SJCRH30 (cell line): ENCODE measurements around the gene ZBTB3. TPM values are rescaled to one million over a fixed set of nuclear protein-coding genes. Genes with fewer than 3 reads are reported as not detected.
"Not testable (repeated sequence)": the region's sequence is repeated elsewhere in the genome, so short reads cannot be mapped to it uniquely, and the experiment has no call there.

Experiments used
- DNase-seq, 2 experiments: peaks; one replicate each; pipeline ENCODE4 v3.0.0-alpha.2; 2015 to 2020
- H3K27ac ChIP-seq: fragments of 250-450 bp; sonication (Bioruptor Pico); 2 replicates; pipeline ENCODE4 v1.5.1; 2020; ENCODE audit warnings: mild to moderate bottlenecking, moderate library complexity
- H3K27me3 ChIP-seq: fragments of 250-450 bp; sonication (Bioruptor Pico); 2 replicates; pipeline ENCODE4 v1.5.1; 2020; ENCODE audit warnings: mild to moderate bottlenecking, moderate library complexity
- H3K36me3 ChIP-seq: fragments of 250-450 bp; sonication (Bioruptor Pico); 2 replicates; pipeline ENCODE4 v1.5.1; 2020; ENCODE audit warnings: mild to moderate bottlenecking, moderate library complexity
- H3K4me1 ChIP-seq: fragments of 250-450 bp; sonication (Bioruptor Pico); 2 replicates; pipeline ENCODE4 v1.5.1; 2020; ENCODE audit warnings: mild to moderate bottlenecking, moderate library complexity
- H3K4me3 ChIP-seq: fragments of 250-450 bp; sonication (Bioruptor Pico); 2 replicates; pipeline ENCODE4 v1.5.1; 2020; ENCODE audit warnings: mild to moderate bottlenecking, moderate library complexity
- H3K9me3 ChIP-seq: fragments of 250-450 bp; sonication (Bioruptor Pico); replicated peaks from 2 replicates; pipeline ENCODE4 v1.5.1; 2020; ENCODE audit warnings: mild to moderate bottlenecking, moderate library complexity
- total RNA-seq: library from RNA; depleted of rRNA; stranded (reverse); fragments of >200 nt; shearing (Covaris generic); gene quantifications from 2 replicates; pipeline ENCODE4 v1.2.3, GENCODE V29; 2014

ZBTB3 gene
- total RNA-seq, 1 experiment from 2014 or later, result 7.6 TPM

- Histone ChIP-seq H3K27me3 (no peaks in the 10 kb centered on the region), H3K4me3 (no peak overlapping the region), H3K27ac (no peak overlapping the region), H3K36me3 (peaks cover 13% of the 10 kb centered on the region), H3K4me1 (no peaks in the 10 kb centered on the region), H3K9me3 (no peaks in the 10 kb centered on the region)
- no peak for DNase-seq
Measured at GRCh38 chr11:62777389-62777788, 23.4 kb upstream of the ZBTB3 start.

- DNase-seq, result no peak
- no peak overlapping the region for H3K4me3 ChIP-seq
- H3K36me3 ChIP-seq, result peaks cover 13% of the 10 kb centered on the region
- H3K4me1 ChIP-seq, result no peaks in the 10 kb centered on the region
- no peaks in the 10 kb centered on the region for H3K27me3 ChIP-seq
- H3K27ac ChIP-seq, result no peak overlapping the region
- no peaks in the 10 kb centered on the region for H3K9me3 ChIP-seq
Measured at GRCh38 chr11:62775646-62776045, 21.7 kb upstream of the ZBTB3 start.

GRCh38 chr11:62774407-62774806 lies 20.4 kb upstream of the ZBTB3 start:
- Histone ChIP-seq H3K27me3 (no peaks in the 10 kb centered on the region), H3K36me3 (peaks cover 7% of the 10 kb centered on the region; the same call in 1 of the 2 replicates), H3K4me3 (no peak overlapping the region), H3K9me3 (no peaks in the 10 kb centered on the region), H3K27ac (no peak overlapping the region), H3K4me1 (no peaks in the 10 kb centered on the region)
- no peak for DNase-seq

GRCh38 chr11:62771144-62772021 lies 17.4 kb upstream of the ZBTB3 start, which contains the start of gene TAF6L:
Gene TAF6L (plus strand): TSS chr11:62771396. CDS start chr11:62775784, 4,388 bp downstream.
- peak; percentile 98 for DNase-seq

GRCh38 chr11:62770778-62771143 lies 16.8 kb upstream of the ZBTB3 start:
- H3K4me3 ChIP-seq, result peak overlapping the region; percentile 75
- no peaks in the 10 kb centered on the region for H3K27me3 ChIP-seq
- H3K27ac ChIP-seq, result peak overlapping the region; percentile 85
- no peak for DNase-seq
- H3K4me1 ChIP-seq, result no peaks in the 10 kb centered on the region
- H3K9me3 ChIP-seq, result no peaks in the 10 kb centered on the region
- peaks cover under 1% of the 10 kb centered on the region; the same call in 1 of the 2 replicates for H3K36me3 ChIP-seq

More at GRCh38 chr11:62771144-62772021, 17.4 kb upstream of the ZBTB3 start, which contains the start of gene TAF6L:
- H3K36me3 ChIP-seq, result peaks cover 4% of the 10 kb centered on the region; the same call in 1 of the 2 replicates
- no peaks in the 10 kb centered on the region for H3K27me3 ChIP-seq
- no peaks in the 10 kb centered on the region for H3K4me1 ChIP-seq
- peak within 1 kb of the TSS; percentile 75 for H3K4me3 ChIP-seq
- peak within 1 kb of the TSS; percentile 85 for H3K27ac ChIP-seq
- H3K9me3 ChIP-seq, result no peaks in the 10 kb centered on the region

GRCh38 chr11:62760867-62761227 lies 6.9 kb upstream of the ZBTB3 start:
- H3K36me3 ChIP-seq, H3K9me3 ChIP-seq, H3K4me1 ChIP-seq, H3K27me3 ChIP-seq, DNase-seq, H3K27ac ChIP-seq: not testable (repeated sequence)
- H3K4me3 ChIP-seq, result peak overlapping the region; percentile 95

- DNase-seq, result no peak
- Histone ChIP-seq H3K27me3 (no peaks in the 10 kb centered on the region), H3K27ac (no peak overlapping the region), H3K9me3 (no peaks in the 10 kb centered on the region), H3K36me3 (no peaks in the 10 kb centered on the region), H3K4me3 (no peak overlapping the region), H3K4me1 (peaks cover 8% of the 10 kb centered on the region)
Measured at GRCh38 chr11:62757846-62758788, 4.2 kb upstream of the ZBTB3 start.

GRCh38 chr11:62755086-62755615 lies 1.2 kb upstream of the ZBTB3 start:
- H3K4me1 ChIP-seq, result peaks cover 6% of the 10 kb centered on the region; the same call in 1 of the 2 replicates
- no peaks in the 10 kb centered on the region for H3K9me3 ChIP-seq
- peak; percentile 13 to 59 for DNase-seq
- no peak overlapping the region for H3K27ac ChIP-seq
- H3K4me3 ChIP-seq, result no peak overlapping the region
- H3K36me3 ChIP-seq, result no peaks in the 10 kb centered on the region
- H3K27me3 ChIP-seq, result no peaks in the 10 kb centered on the region

GRCh38 chr11:62752994-62753735 lies 795 bp downstream of the ZBTB3 start:
- H3K4me1 ChIP-seq, result peaks cover 6% of the 10 kb centered on the region; the same call in 1 of the 2 replicates
- DNase-seq, result no peak
- peak overlapping the region; percentile 74 for H3K27ac ChIP-seq
- H3K4me3 ChIP-seq, result peak overlapping the region; percentile 84
- no peaks in the 10 kb centered on the region for H3K36me3 ChIP-seq
- no peaks in the 10 kb centered on the region for H3K9me3 ChIP-seq
- H3K27me3 ChIP-seq, result no peaks in the 10 kb centered on the region

GRCh38 chr11:62752177-62752785 lies 1.7 kb downstream of the ZBTB3 start:
- DNase-seq, result no peak
- H3K4me3 ChIP-seq, result no peak overlapping the region
- H3K9me3 ChIP-seq, result no peaks in the 10 kb centered on the region
- no peak overlapping the region for H3K27ac ChIP-seq
- no peaks in the 10 kb centered on the region for H3K36me3 ChIP-seq
- H3K4me1 ChIP-seq, result peaks cover 6% of the 10 kb centered on the region; the same call in 1 of the 2 replicates
- H3K27me3 ChIP-seq, result no peaks in the 10 kb centered on the region

- not testable (repeated sequence) for H3K27me3 ChIP-seq, H3K27ac ChIP-seq, H3K4me1 ChIP-seq, H3K36me3 ChIP-seq, H3K9me3 ChIP-seq, H3K4me3 ChIP-seq, DNase-seq
Measured at GRCh38 chr11:62749931-62750330, 4.0 kb downstream of the ZBTB3 start.

- Histone ChIP-seq H3K27ac (no peak overlapping the region), H3K36me3 (no peaks in the 10 kb centered on the region), H3K4me1 (no peaks in the 10 kb centered on the region), H3K27me3 (no peaks in the 10 kb centered on the region), H3K4me3 (no peak overlapping the region), H3K9me3 (no peaks in the 10 kb centered on the region)
- no peak for DNase-seq
Measured at GRCh38 chr11:62747475-62748160, 6.3 kb downstream of the ZBTB3 start.

- Histone ChIP-seq H3K9me3 (no peaks in the 10 kb centered on the region), H3K27ac (no peak overlapping the region), H3K4me1 (no peaks in the 10 kb centered on the region), H3K4me3 (no peak overlapping the region), H3K36me3 (peaks cover 39% of the 10 kb centered on the region), H3K27me3 (no peaks in the 10 kb centered on the region)
- no peak for DNase-seq
Measured at GRCh38 chr11:62737196-62737595, 16.8 kb downstream of the ZBTB3 start.
